Karpas-422 (cell line): ENCODE measurements around the gene PHTF2. TPM values are rescaled to one million over a fixed set of nuclear protein-coding genes. Genes with fewer than 3 reads are reported as not detected.

Experiments
- DNase-seq: peaks from one replicate; pipeline ENCODE4 v3.0.0-alpha.2; 2015
- H2AFZ ChIP-seq: fragments of 200-600 bp; sonication (generic); 2 replicates; pipeline ENCODE4 v1.6.1; 2014; ENCODE audit warnings: antibody characterized with exemption, low read length, mixed read lengths
- H3K27ac ChIP-seq: fragments of 200-600 bp; sonication (generic); 2 replicates; pipeline ENCODE4 v1.5.1; 2014; ENCODE audit warnings: mild to moderate bottlenecking, low read length, moderate library complexity
- H3K27me3 ChIP-seq: fragments of 200-600 bp; sonication (generic); 2 replicates; pipeline ENCODE4 v1.6.1; 2014; ENCODE audit warnings: low read length, mixed read lengths
- H3K36me3 ChIP-seq: fragments of 200-600 bp; sonication (generic); 2 replicates; pipeline ENCODE4 v1.6.1; 2014; ENCODE audit warnings: low read length, mixed read lengths; ENCODE audit not compliant: insufficient read depth
- H3K4me1 ChIP-seq: fragments of 200-600 bp; sonication (generic); 2 replicates; pipeline ENCODE4 v1.6.1; 2014; ENCODE audit warnings: mild to moderate bottlenecking, low read length, mixed read lengths
- H3K4me2 ChIP-seq: fragments of 200-600 bp; sonication (generic); 2 replicates; pipeline ENCODE4 v1.6.1; 2014; ENCODE audit warnings: low read length, low read depth, mild to moderate bottlenecking; ENCODE audit not compliant: poor library complexity, severe bottlenecking
- H3K4me3 ChIP-seq: fragments of 200-600 bp; sonication (generic); 2 replicates; pipeline ENCODE4 v1.5.1; 2014; ENCODE audit warnings: mild to moderate bottlenecking, antibody characterized with exemption, low read length, mixed read lengths
- H3K79me2 ChIP-seq: fragments of 200-600 bp; sonication (generic); 2 replicates; pipeline ENCODE4 v1.6.1; 2014; ENCODE audit warnings: mild to moderate bottlenecking, low read length, mixed read lengths
- H3K9ac ChIP-seq: fragments of 200-600 bp; sonication (generic); 2 replicates; pipeline ENCODE4 v1.6.0; 2014; ENCODE audit warnings: low read length
- H3K9me2 ChIP-seq: fragments of 200-600 bp; sonication (generic), shearing (Covaris generic); replicated peaks from 2 replicates; pipeline ENCODE4 v1.6.0; 2014; ENCODE audit warnings: mild to moderate bottlenecking, low read length, moderate library complexity; ENCODE audit not compliant: insufficient read depth
- H3K9me3 ChIP-seq: fragments of 300-700, 200-600 bp; sonication (generic); 2 replicates; pipeline ENCODE4 v1.6.1; 2014; ENCODE audit warnings: low read length, mixed read lengths
- H4K20me1 ChIP-seq: fragments of 200-600 bp; sonication (generic); 2 replicates; pipeline ENCODE4 v1.6.1; 2014; ENCODE audit warnings: mild to moderate bottlenecking, antibody characterized with exemption, low read length, low read depth; ENCODE audit not compliant: insufficient read depth
- total RNA-seq: library from RNA; depleted of rRNA; stranded (reverse); fragments of >200 nt; shearing (Covaris generic); gene quantifications from 2 replicates; pipeline ENCODE4 v1.2.3, GENCODE V29; 2014; ENCODE audit warnings: low replicate concordance

Gene PHTF2
- total RNA-seq, 1 experiment from 2014 or later: 65.7 TPM

GRCh38 chr7:77954773-77955555 is 156.4 kb downstream of the PHTF2 start:
- Histone ChIP-seq H3K27me3 (no peaks in the 10 kb centered on the region), H3K36me3 (peaks cover 47% of the 10 kb centered on the region), H3K4me3 (no peak overlapping the region), H3K9ac (no peak overlapping the region), H3K4me2 (no peak overlapping the region), H3K9me3 (no peaks in the 10 kb centered on the region), H3K9me2 (no peaks in the 10 kb centered on the region), H3K27ac (no peak overlapping the region), H3K4me1 (no peaks in the 10 kb centered on the region), H4K20me1 (no peaks in the 10 kb centered on the region), H2AFZ (no peak overlapping the region), H3K79me2 (0 out of 2 replicates have a peak, but pooled peaks cover 3% of the 10 kb centered on the region)
- DNase-seq: no peak

GRCh38 chr7:77958436-77958835 is 159.9 kb downstream of the PHTF2 start:
- Histone ChIP-seq H3K4me2 (no peak overlapping the region), H3K9me2 (no peaks in the 10 kb centered on the region)
- DNase-seq: no peak

DNA sequence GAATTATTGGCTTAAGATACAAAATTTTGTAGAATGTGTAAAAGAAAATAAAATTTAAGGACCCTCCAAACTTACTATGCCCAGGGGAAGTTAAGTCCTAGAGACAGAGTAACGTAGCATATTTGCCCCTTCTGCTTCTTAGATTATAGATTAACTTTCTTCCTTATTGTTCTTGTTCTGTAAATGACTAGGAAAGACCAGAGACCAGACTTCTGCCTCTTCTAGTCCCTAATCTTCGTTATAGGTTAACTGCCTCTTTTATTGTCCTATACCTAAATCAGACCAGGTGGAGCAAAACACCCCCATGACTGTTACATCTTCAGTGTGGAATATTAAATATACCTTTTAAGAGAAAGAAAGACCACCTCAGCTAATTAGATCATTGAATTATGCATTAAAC is 160.5 kb downstream of the PHTF2 start:
- Histone ChIP-seq H3K36me3 (peaks cover 30% of the 10 kb centered on the region; the same call in 1 of the 2 replicates), H4K20me1 (no peaks in the 10 kb centered on the region), H3K4me1 (no peaks in the 10 kb centered on the region), H3K79me2 (0 out of 2 replicates have a peak, but pooled peaks cover 3% of the 10 kb centered on the region), H3K27ac (no peak overlapping the region), H3K9ac (no peak overlapping the region), H3K4me3 (no peak overlapping the region), H3K4me2 (no peak overlapping the region), H3K27me3 (no peaks in the 10 kb centered on the region), H2AFZ (no peak overlapping the region), H3K9me3 (no peaks in the 10 kb centered on the region), H3K9me2 (no peaks in the 10 kb centered on the region)
- DNase-seq: no peak

More at GRCh38 chr7:77958436-77958835, 159.9 kb downstream of the PHTF2 start:
- Histone ChIP-seq H3K36me3 (peaks cover 37% of the 10 kb centered on the region; the same call in 1 of the 2 replicates), H3K4me1 (no peaks in the 10 kb centered on the region), H3K27me3 (no peaks in the 10 kb centered on the region), H2AFZ (no peak overlapping the region), H3K4me3 (no peak overlapping the region), H3K9me3 (no peaks in the 10 kb centered on the region), H4K20me1 (no peaks in the 10 kb centered on the region), H3K27ac (no peak overlapping the region), H3K79me2 (0 out of 2 replicates have a peak, but pooled peaks cover 3% of the 10 kb centered on the region), H3K9ac (no peak overlapping the region)

DNA sequence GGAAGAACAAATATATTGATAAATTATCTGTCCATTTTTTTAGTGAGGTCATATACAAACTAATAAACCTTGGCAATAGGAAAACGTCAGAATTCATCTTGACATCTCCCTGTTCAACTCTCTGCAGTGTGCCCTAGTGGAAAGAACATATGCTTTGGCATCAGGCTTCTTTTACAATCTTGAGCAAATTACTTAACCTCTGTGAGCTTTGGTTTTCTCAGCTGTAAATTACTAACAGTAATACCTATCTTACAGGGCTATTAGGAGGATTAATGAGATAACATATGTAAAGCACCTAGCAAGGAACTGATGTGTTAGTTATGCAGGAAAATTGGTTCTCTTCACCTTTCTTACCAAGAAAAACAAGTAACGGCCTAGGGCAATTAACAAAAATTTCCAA is 161.8 kb downstream of the PHTF2 start:
- H3K4me2 ChIP-seq: no peak overlapping the region
- no peaks in the 10 kb centered on the region for H4K20me1 ChIP-seq
- no peaks in the 10 kb centered on the region for H3K4me1 ChIP-seq
- no peak overlapping the region for H3K4me3 ChIP-seq
- no peaks in the 10 kb centered on the region for H3K9me2 ChIP-seq
- no peak overlapping the region for H3K27ac ChIP-seq
- no peaks in the 10 kb centered on the region for H3K9me3 ChIP-seq
- H3K27me3 ChIP-seq: no peaks in the 10 kb centered on the region
- H3K36me3 ChIP-seq: peaks cover 20% of the 10 kb centered on the region; the same call in 1 of the 2 replicates
- no peak for DNase-seq
- H2AFZ ChIP-seq: no peak overlapping the region
- no peak overlapping the region for H3K9ac ChIP-seq
- H3K79me2 ChIP-seq: no peaks in the 10 kb centered on the region

GRCh38 chr7:77967429-77967828 is 168.9 kb downstream of the PHTF2 start:
- no peak for DNase-seq
- Histone ChIP-seq H3K36me3 (peaks cover 4% of the 10 kb centered on the region), H3K27me3 (no peaks in the 10 kb centered on the region), H3K4me3 (no peak overlapping the region), H3K4me2 (no peak overlapping the region), H3K9me3 (no peaks in the 10 kb centered on the region), H3K4me1 (no peaks in the 10 kb centered on the region), H4K20me1 (no peaks in the 10 kb centered on the region), H3K79me2 (no peaks in the 10 kb centered on the region), H3K9ac (no peak overlapping the region), H3K27ac (no peak overlapping the region), H2AFZ (no peak overlapping the region), H3K9me2 (no peaks in the 10 kb centered on the region)

DNA sequence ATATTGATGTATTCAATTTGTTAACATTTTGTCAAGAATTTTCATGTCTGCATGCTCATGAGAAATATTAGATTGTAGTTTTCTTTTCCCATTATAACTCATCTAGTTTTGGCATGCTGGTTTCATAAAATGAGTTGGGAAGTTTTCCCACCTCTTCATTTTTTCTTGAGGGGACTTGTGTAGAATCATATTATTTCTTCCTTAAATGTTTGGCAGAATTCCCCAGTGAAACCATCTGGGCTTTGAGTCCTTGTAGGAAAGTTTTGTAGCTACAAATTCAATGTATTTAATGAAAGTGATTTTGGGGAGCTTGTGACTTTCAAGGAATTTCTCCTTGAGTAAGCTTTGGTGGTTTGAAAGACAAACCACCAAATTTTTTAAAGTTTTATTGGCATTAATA is 173.2 kb downstream of the PHTF2 start:
- no peak overlapping the region for H3K4me3 ChIP-seq
- H3K4me1 ChIP-seq: no peaks in the 10 kb centered on the region
- H3K27me3 ChIP-seq: no peaks in the 10 kb centered on the region
- no peaks in the 10 kb centered on the region for H4K20me1 ChIP-seq
- no peaks in the 10 kb centered on the region for H3K9me3 ChIP-seq
- H3K36me3 ChIP-seq: peaks cover under 1% of the 10 kb centered on the region; the same call in 1 of the 2 replicates
- no peaks in the 10 kb centered on the region for H3K9me2 ChIP-seq
- H2AFZ ChIP-seq: no peak overlapping the region
- no peak overlapping the region for H3K27ac ChIP-seq
- H3K4me2 ChIP-seq: no peak overlapping the region
- DNase-seq: no peak
- H3K79me2 ChIP-seq: no peaks in the 10 kb centered on the region
- no peak overlapping the region for H3K9ac ChIP-seq

DNA sequence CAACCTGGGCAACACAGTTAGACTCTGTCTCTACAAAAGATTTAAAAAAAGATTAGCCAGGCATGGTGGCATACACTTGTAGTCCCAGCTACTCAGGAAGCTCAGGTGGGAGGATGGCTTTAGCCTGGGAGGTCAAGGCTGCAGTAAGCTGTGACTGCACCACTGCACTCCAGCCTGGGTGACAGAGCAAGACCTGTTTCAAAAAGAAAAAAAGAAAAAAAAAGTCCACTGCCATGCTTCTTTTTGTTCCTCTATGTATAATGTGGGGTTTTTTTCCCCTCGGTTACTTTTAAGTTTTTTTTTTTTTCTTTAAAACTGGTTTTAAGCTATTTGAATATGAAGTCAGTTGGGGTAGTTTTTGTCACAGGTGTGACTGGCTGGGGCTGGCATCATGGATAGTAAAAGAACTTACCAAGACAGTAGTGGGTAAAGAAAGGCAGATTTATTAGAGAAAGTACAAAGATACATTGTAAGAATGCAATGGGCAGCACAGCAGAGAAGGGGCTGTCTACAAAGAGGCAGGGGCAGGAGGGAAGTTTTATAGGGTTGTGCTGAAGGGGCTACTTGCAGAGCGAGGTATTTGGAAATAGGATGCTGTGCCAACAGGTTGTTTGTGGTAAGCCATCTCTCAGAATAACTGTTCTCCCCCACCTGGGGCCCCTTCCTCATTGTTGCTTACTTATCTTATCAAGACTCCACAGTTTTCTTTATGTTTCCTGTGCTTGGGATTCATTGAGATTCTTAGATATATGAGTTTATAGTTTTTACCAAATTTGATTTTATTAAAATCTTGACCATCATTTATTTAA is 177.3 kb downstream of the PHTF2 start:
- H4K20me1 ChIP-seq: no peaks in the 10 kb centered on the region
- no peaks in the 10 kb centered on the region for H3K27me3 ChIP-seq
- H3K4me2 ChIP-seq: no peak overlapping the region
- no peak for DNase-seq
- H2AFZ ChIP-seq: no peak overlapping the region
- no peaks in the 10 kb centered on the region for H3K9me2 ChIP-seq
- no peak overlapping the region for H3K27ac ChIP-seq
- no peak overlapping the region for H3K4me3 ChIP-seq
- H3K9me3 ChIP-seq: no peaks in the 10 kb centered on the region
- no peaks in the 10 kb centered on the region for H3K79me2 ChIP-seq
- H3K9ac ChIP-seq: no peak overlapping the region
- H3K4me1 ChIP-seq: no peaks in the 10 kb centered on the region
- no peaks in the 10 kb centered on the region for H3K36me3 ChIP-seq

- no peaks in the 10 kb centered on the region for H3K79me2 ChIP-seq
- no peaks in the 10 kb centered on the region for H4K20me1 ChIP-seq
- H3K9me3 ChIP-seq: no peaks in the 10 kb centered on the region
- H3K36me3 ChIP-seq: no peaks in the 10 kb centered on the region
- no peak overlapping the region for H3K27ac ChIP-seq
- DNase-seq: no peak
- no peaks in the 10 kb centered on the region for H3K27me3 ChIP-seq
- H3K9me2 ChIP-seq: no peaks in the 10 kb centered on the region
- H3K4me2 ChIP-seq: no peak overlapping the region
- H2AFZ ChIP-seq: no peak overlapping the region
- no peak overlapping the region for H3K4me3 ChIP-seq
- H3K9ac ChIP-seq: no peak overlapping the region
- no peaks in the 10 kb centered on the region for H3K4me1 ChIP-seq
Observed at GRCh38 chr7:77979219-77979618, 180.6 kb downstream of the PHTF2 start.
